NCI-H146 treated with DMSO at 0.1 percent for 48 hours (cell line): ENCODE results near the gene PKD2L1.
A peak's percentile ranks its signal among the peaks of the same experiment; 100 is the strongest.
"Not testable (repeated sequence)": the region's sequence is repeated elsewhere in the genome, so short reads cannot be mapped to it uniquely, and the experiment has no call there.

Source experiments
- DNase-seq: peaks from one replicate; lab custom pipeline; 2025; ENCODE audit not compliant: unreplicated experiment; lab: John Stamatoyannopoulos, UW

Gene PKD2L1

GRCh38 chr10:100287756-100288155, 42.3 kb downstream of the PKD2L1 start:
- DNase-seq = no peak

GRCh38 chr10:100286051-100287033, 43.7 kb downstream of the PKD2L1 start, which contains the start of gene BLOC1S2:
BLOC1S2 (minus strand) TSS chr10:100286680; CDS start chr10:100286659, 21 bp downstream.
- DNase-seq = peak; percentile 65

- DNase-seq = not testable (repeated sequence)
Observed at GRCh38 chr10:100285326-100285725, 44.7 kb downstream of the PKD2L1 start.

GRCh38 chr10:100282907-100283306, 47.1 kb downstream of the PKD2L1 start:
- DNase-seq = no peak

GRCh38 chr10:100276971-100277370, 53.1 kb downstream of the PKD2L1 start:
- not testable (repeated sequence) for DNase-seq

GRCh38 chr10:100267239-100268104, 62.6 kb downstream of the PKD2L1 start, which contains the start of gene CWF19L1:
CWF19L1 (minus strand) TSS chr10:100267638; CDS start chr10:100267593, 45 bp downstream.
- DNase-seq = peak; percentile 89

- DNase-seq = no peak
Observed at GRCh38 chr10:100265821-100266485, 64.1 kb downstream of the PKD2L1 start.

- no peak for DNase-seq
Observed at GRCh38 chr10:100254191-100254590, 75.8 kb downstream of the PKD2L1 start.

- DNase-seq = no peak
Observed at GRCh38 chr10:100253041-100253440, 77.0 kb downstream of the PKD2L1 start.

- no peak for DNase-seq
Observed at GRCh38 chr10:100248820-100249219, 81.2 kb downstream of the PKD2L1 start.

- DNase-seq = no peak
Observed at GRCh38 chr10:100245484-100246220, 84.4 kb downstream of the PKD2L1 start.

GRCh38 chr10:100239851-100240250, 90.2 kb downstream of the PKD2L1 start:
- DNase-seq = no peak

GRCh38 chr10:100238429-100238828, 91.6 kb downstream of the PKD2L1 start:
- DNase-seq = no peak
